MG63 (cell line): ENCODE measurements around the gene CASP6. TPM values are rescaled to one million over a fixed set of nuclear protein-coding genes. Genes with fewer than 3 reads are reported as not detected.
"Not testable (repeated sequence)": the region's sequence is repeated elsewhere in the genome, so short reads cannot be mapped to it uniquely, and the experiment has no call there.

Source experiments
- DNase-seq: peaks from one replicate; pipeline ENCODE4 v3.0.0-alpha.2; 2020
- H3K27me3 ChIP-seq: fragments of 250-450 bp; sonication (Bioruptor Pico); 2 replicates; pipeline ENCODE4 v1.5.1; 2020; ENCODE audit warnings: mild to moderate bottlenecking, moderate library complexity
- H3K36me3 ChIP-seq: fragments of 250-450 bp; sonication (Bioruptor Pico); 2 replicates; pipeline ENCODE4 v1.5.1; 2020; ENCODE audit warnings: mild to moderate bottlenecking, moderate library complexity
- H3K4me3 ChIP-seq: fragments of 250-450 bp; sonication (Bioruptor Pico); 2 replicates; pipeline ENCODE4 v1.5.1; 2020; ENCODE audit warnings: mild to moderate bottlenecking, moderate library complexity
- H3K9me3 ChIP-seq: fragments of 250-450 bp; sonication (Bioruptor Pico); 2 replicates; pipeline ENCODE4 v1.5.1; 2020; ENCODE audit warnings: mild to moderate bottlenecking, moderate library complexity
- total RNA-seq: library from RNA; depleted of rRNA; stranded (reverse); fragments of >200 nt; shearing (Covaris generic); gene quantifications from 2 replicates; pipeline ENCODE4 v1.2.3, GENCODE V29; 2014; ENCODE audit warnings: low replicate concordance

Gene CASP6
- total RNA-seq, 1 experiment from 2014 or later, result 16.1 TPM

GRCh38 chr4:109684727-109685126, 18.5 kb downstream of the CASP6 start:
- no peaks in the 10 kb centered on the region for H3K36me3 ChIP-seq
- DNase-seq, result no peak
- H3K9me3 ChIP-seq, result no peaks in the 10 kb centered on the region
- no peak overlapping the region for H3K4me3 ChIP-seq
- no peaks in the 10 kb centered on the region for H3K27me3 ChIP-seq

- Histone ChIP-seq H3K27me3 (no peaks in the 10 kb centered on the region), H3K9me3 (no peaks in the 10 kb centered on the region), H3K36me3 (no peaks in the 10 kb centered on the region), H3K4me3 (no peak overlapping the region)
- no peak for DNase-seq
Observed at GRCh38 chr4:109683621-109684253, 19.5 kb downstream of the CASP6 start.

GRCh38 chr4:109682875-109683274, 20.4 kb downstream of the CASP6 start:
- H3K9me3 ChIP-seq, result no peaks in the 10 kb centered on the region
- no peaks in the 10 kb centered on the region for H3K36me3 ChIP-seq
- no peak for DNase-seq
- H3K27me3 ChIP-seq, result no peaks in the 10 kb centered on the region
- H3K4me3 ChIP-seq, result no peak overlapping the region

GRCh38 chr4:109678925-109679324, 24.3 kb downstream of the CASP6 start:
- H3K9me3 ChIP-seq, H3K27me3 ChIP-seq, DNase-seq, H3K36me3 ChIP-seq, H3K4me3 ChIP-seq: not testable (repeated sequence)

- not testable (repeated sequence) for H3K36me3 ChIP-seq, H3K9me3 ChIP-seq, H3K4me3 ChIP-seq, H3K27me3 ChIP-seq, DNase-seq
Observed at GRCh38 chr4:109678472-109678871, 24.8 kb downstream of the CASP6 start.

GRCh38 chr4:109676886-109677285, 26.4 kb downstream of the CASP6 start:
- Histone ChIP-seq H3K27me3 (no peaks in the 10 kb centered on the region), H3K4me3 (no peak overlapping the region)
- DNase-seq, result no peak

GRCh38 chr4:109675843-109676242, 27.4 kb downstream of the CASP6 start:
- no peaks in the 10 kb centered on the region for H3K9me3 ChIP-seq
- H3K27me3 ChIP-seq, result no peaks in the 10 kb centered on the region
- H3K36me3 ChIP-seq, result no peaks in the 10 kb centered on the region
- DNase-seq, result no peak
- no peak overlapping the region for H3K4me3 ChIP-seq

More at GRCh38 chr4:109676886-109677285, 26.4 kb downstream of the CASP6 start:
- H3K9me3 ChIP-seq, result no peaks in the 10 kb centered on the region
- H3K36me3 ChIP-seq, result no peaks in the 10 kb centered on the region

- Histone ChIP-seq H3K36me3 (no peaks in the 10 kb centered on the region), H3K27me3 (no peaks in the 10 kb centered on the region), H3K4me3 (no peak overlapping the region), H3K9me3 (no peaks in the 10 kb centered on the region)
- DNase-seq, result no peak
Observed at GRCh38 chr4:109675181-109675580, 28.1 kb downstream of the CASP6 start.

GRCh38 chr4:109673303-109673702, 29.9 kb downstream of the CASP6 start:
- DNase-seq, result no peak
- Histone ChIP-seq H3K36me3 (no peaks in the 10 kb centered on the region), H3K27me3 (no peaks in the 10 kb centered on the region), H3K4me3 (no peak overlapping the region), H3K9me3 (no peaks in the 10 kb centered on the region)

GRCh38 chr4:109672169-109672930, 30.9 kb downstream of the CASP6 start:
- Histone ChIP-seq H3K36me3 (no peaks in the 10 kb centered on the region), H3K4me3 (no peak overlapping the region), H3K27me3 (no peaks in the 10 kb centered on the region), H3K9me3 (no peaks in the 10 kb centered on the region)
- no peak for DNase-seq

GRCh38 chr4:109671350-109671749, 31.9 kb downstream of the CASP6 start:
- Histone ChIP-seq H3K27me3 (no peaks in the 10 kb centered on the region), H3K9me3 (no peaks in the 10 kb centered on the region), H3K36me3 (no peaks in the 10 kb centered on the region), H3K4me3 (no peak overlapping the region)
- no peak for DNase-seq

- DNase-seq, result no peak
- Histone ChIP-seq H3K36me3 (no peaks in the 10 kb centered on the region), H3K27me3 (no peaks in the 10 kb centered on the region), H3K4me3 (no peak overlapping the region), H3K9me3 (no peaks in the 10 kb centered on the region)
Observed at GRCh38 chr4:109665783-109666485, 37.3 kb downstream of the CASP6 start.

- Histone ChIP-seq H3K36me3 (no peaks in the 10 kb centered on the region), H3K4me3 (no peak overlapping the region), H3K9me3 (no peaks in the 10 kb centered on the region), H3K27me3 (no peaks in the 10 kb centered on the region)
- no peak for DNase-seq
Observed at GRCh38 chr4:109662771-109663170, 40.5 kb downstream of the CASP6 start.

GRCh38 chr4:109662116-109662515, 41.1 kb downstream of the CASP6 start:
- Histone ChIP-seq H3K36me3 (no peaks in the 10 kb centered on the region), H3K4me3 (no peak overlapping the region)
- no peak for DNase-seq

GRCh38 chr4:109658871-109659410, 44.3 kb downstream of the CASP6 start:
- DNase-seq, result no peak
- H3K36me3 ChIP-seq, result no peaks in the 10 kb centered on the region
- no peaks in the 10 kb centered on the region for H3K9me3 ChIP-seq
- H3K4me3 ChIP-seq, result no peak overlapping the region
- no peaks in the 10 kb centered on the region for H3K27me3 ChIP-seq

More at GRCh38 chr4:109662116-109662515, 41.1 kb downstream of the CASP6 start:
- Histone ChIP-seq H3K9me3 (no peaks in the 10 kb centered on the region), H3K27me3 (no peaks in the 10 kb centered on the region)

- Histone ChIP-seq H3K9me3 (no peaks in the 10 kb centered on the region), H3K4me3 (no peak overlapping the region), H3K27me3 (no peaks in the 10 kb centered on the region), H3K36me3 (no peaks in the 10 kb centered on the region)
- DNase-seq, result no peak
Observed at GRCh38 chr4:109657854-109658418, 45.3 kb downstream of the CASP6 start.

- Histone ChIP-seq H3K4me3 (no peak overlapping the region), H3K36me3 (no peaks in the 10 kb centered on the region), H3K27me3 (no peaks in the 10 kb centered on the region), H3K9me3 (no peaks in the 10 kb centered on the region)
- no peak for DNase-seq
Observed at GRCh38 chr4:109655396-109655795, 47.8 kb downstream of the CASP6 start.
